ENCODE results near the gene CFAP92. TPM values are rescaled to one million over a fixed set of nuclear protein-coding genes. Genes with fewer than 3 reads are reported as not detected.

The CFAP92 gene
- total RNA-seq, 2 donors from 2014 or later, result 0.15 to 0.37 TPM

GRCh38 chr3:128975276-128975675 lies 18.6 kb downstream of the CFAP92 start:
- no peak overlapping the region for H3K27ac Mint-ChIP-seq
- DNase-seq (no peak), ATAC-seq (no peak)
- H3K4me1 Mint-ChIP-seq, result no peaks in the 10 kb centered on the region
- peak overlapping the region; percentile 45 for H3K4me3 Mint-ChIP-seq
- peaks cover 2% of the 10 kb centered on the region for H3K36me3 Mint-ChIP-seq (ENCODE audit: low read depth)
- H3K9me3 ChIP-seq (ENCODE audit: control insufficient read depth, low read length, poor library complexity, severe bottlenecking), result no peaks in the 10 kb centered on the region
- H3K27me3 Mint-ChIP-seq, result peaks cover 20% of the 10 kb centered on the region

GRCh38 chr3:128973988-128974564 lies 19.8 kb downstream of the CFAP92 start:
- peak; percentile 44 for ATAC-seq

GRCh38 chr3:128971421-128972100 lies 22.3 kb downstream of the CFAP92 start:
- Mint-ChIP-seq H3K4me1 (no peaks in the 10 kb centered on the region), H3K27me3 (peaks cover 8% of the 10 kb centered on the region), H3K27ac (no peak overlapping the region), H3K4me3 (no peak overlapping the region), H3K36me3 (ENCODE audit: low read depth) (peaks cover 2% of the 10 kb centered on the region)
- ATAC-seq, result no peak
- H3K9me3 ChIP-seq (ENCODE audit: control insufficient read depth, low read length, poor library complexity, severe bottlenecking), result no peaks in the 10 kb centered on the region
- DNase-seq, result no peak

More at GRCh38 chr3:128973988-128974564, 19.8 kb downstream of the CFAP92 start:
- Mint-ChIP-seq H3K4me3 (no peak overlapping the region), H3K36me3 (ENCODE audit: low read depth) (peaks cover 2% of the 10 kb centered on the region), H3K27ac (no peak overlapping the region), H3K27me3 (peaks cover 19% of the 10 kb centered on the region), H3K4me1 (no peaks in the 10 kb centered on the region)
- DNase-seq, result no peak
- H3K9me3 ChIP-seq (ENCODE audit: control insufficient read depth, low read length, poor library complexity, severe bottlenecking), result no peaks in the 10 kb centered on the region

- no peak for DNase-seq
- no peak overlapping the region for H3K4me3 Mint-ChIP-seq
- H3K9me3 ChIP-seq (ENCODE audit: control insufficient read depth, low read length, poor library complexity, severe bottlenecking), result no peaks in the 10 kb centered on the region
- no peak for ATAC-seq
- no peaks in the 10 kb centered on the region for H3K4me1 Mint-ChIP-seq
- peaks cover 6% of the 10 kb centered on the region for H3K27me3 Mint-ChIP-seq
- H3K27ac Mint-ChIP-seq, result no peak overlapping the region
- peaks cover 2% of the 10 kb centered on the region for H3K36me3 Mint-ChIP-seq (ENCODE audit: low read depth)
Observed at GRCh38 chr3:128970740-128971047, 23.2 kb downstream of the CFAP92 start.

GRCh38 chr3:128969993-128970739 lies 23.7 kb downstream of the CFAP92 start:
- Mint-ChIP-seq H3K36me3 (ENCODE audit: low read depth) (no peaks in the 10 kb centered on the region), H3K27me3 (peaks cover 1% of the 10 kb centered on the region), H3K27ac (no peak overlapping the region), H3K4me1 (no peaks in the 10 kb centered on the region), H3K4me3 (no peak overlapping the region)
- DNase-seq (peak; percentile 32 to 61 (median 35)), ATAC-seq (peak; percentile 83)
- no peaks in the 10 kb centered on the region for H3K9me3 ChIP-seq (ENCODE audit: control insufficient read depth, low read length, poor library complexity, severe bottlenecking)

- DNase-seq (no peak), ATAC-seq (no peak)
- no peak overlapping the region for H3K4me3 Mint-ChIP-seq
- H3K9me3 ChIP-seq (ENCODE audit: control insufficient read depth, low read length, poor library complexity, severe bottlenecking), result no peaks in the 10 kb centered on the region
- H3K4me1 Mint-ChIP-seq, result no peaks in the 10 kb centered on the region
- H3K27me3 Mint-ChIP-seq, result no peaks in the 10 kb centered on the region
- no peak overlapping the region for H3K27ac Mint-ChIP-seq
- no peaks in the 10 kb centered on the region for H3K36me3 Mint-ChIP-seq (ENCODE audit: low read depth)
Observed at GRCh38 chr3:128967748-128968355, 26.0 kb downstream of the CFAP92 start.

GRCh38 chr3:128965818-128966217 lies 28.1 kb downstream of the CFAP92 start:
- Mint-ChIP-seq H3K27me3 (peaks cover 14% of the 10 kb centered on the region), H3K4me3 (no peak overlapping the region), H3K4me1 (no peaks in the 10 kb centered on the region), H3K27ac (no peak overlapping the region), H3K36me3 (ENCODE audit: low read depth) (peaks cover 2% of the 10 kb centered on the region)
- DNase-seq (no peak), ATAC-seq (no peak)
- H3K9me3 ChIP-seq (ENCODE audit: control insufficient read depth, low read length, poor library complexity, severe bottlenecking), result no peaks in the 10 kb centered on the region

GRCh38 chr3:128965280-128965679 lies 28.6 kb downstream of the CFAP92 start:
- H3K27ac Mint-ChIP-seq, result no peak overlapping the region
- peaks cover 4% of the 10 kb centered on the region for H3K36me3 Mint-ChIP-seq (ENCODE audit: low read depth)
- H3K9me3 ChIP-seq (ENCODE audit: control insufficient read depth, low read length, poor library complexity, severe bottlenecking), result no peaks in the 10 kb centered on the region
- ATAC-seq (no peak), DNase-seq (no peak)
- no peak overlapping the region for H3K4me3 Mint-ChIP-seq
- no peaks in the 10 kb centered on the region for H3K4me1 Mint-ChIP-seq
- H3K27me3 Mint-ChIP-seq, result peaks cover 19% of the 10 kb centered on the region

GRCh38 chr3:128956440-128956839 lies 37.4 kb downstream of the CFAP92 start:
- no peak for ATAC-seq
- peaks cover 4% of the 10 kb centered on the region for H3K36me3 Mint-ChIP-seq (ENCODE audit: low read depth)
- no peak overlapping the region for H3K27ac Mint-ChIP-seq
- H3K4me1 Mint-ChIP-seq, result no peaks in the 10 kb centered on the region
- peaks cover 24% of the 10 kb centered on the region for H3K27me3 Mint-ChIP-seq
- no peaks in the 10 kb centered on the region for H3K9me3 ChIP-seq (ENCODE audit: control insufficient read depth, low read length, poor library complexity, severe bottlenecking)
- DNase-seq, result no peak
- no peak overlapping the region for H3K4me3 Mint-ChIP-seq

GRCh38 chr3:128950223-128950938 lies 43.5 kb downstream of the CFAP92 start:
- no peak for DNase-seq
- no peak for ATAC-seq
- Mint-ChIP-seq H3K4me1 (no peaks in the 10 kb centered on the region), H3K27me3 (peaks cover 17% of the 10 kb centered on the region), H3K4me3 (no peak overlapping the region), H3K36me3 (ENCODE audit: low read depth) (no peaks in the 10 kb centered on the region), H3K27ac (no peak overlapping the region)
- H3K9me3 ChIP-seq (ENCODE audit: control insufficient read depth, low read length, poor library complexity, severe bottlenecking), result no peaks in the 10 kb centered on the region

GRCh38 chr3:128949158-128949557 lies 44.7 kb downstream of the CFAP92 start:
- H3K4me1 Mint-ChIP-seq, result no peaks in the 10 kb centered on the region
- no peaks in the 10 kb centered on the region for H3K9me3 ChIP-seq (ENCODE audit: control insufficient read depth, low read length, poor library complexity, severe bottlenecking)
- DNase-seq (no peak), ATAC-seq (no peak)
- peaks cover 2% of the 10 kb centered on the region for H3K36me3 Mint-ChIP-seq (ENCODE audit: low read depth)
- no peak overlapping the region for H3K4me3 Mint-ChIP-seq
- H3K27ac Mint-ChIP-seq, result no peak overlapping the region
- peaks cover 26% of the 10 kb centered on the region for H3K27me3 Mint-ChIP-seq

- ATAC-seq (no peak), DNase-seq (no peak)
- no peaks in the 10 kb centered on the region for H3K9me3 ChIP-seq (ENCODE audit: control insufficient read depth, low read length, poor library complexity, severe bottlenecking)
- Mint-ChIP-seq H3K4me1 (no peaks in the 10 kb centered on the region), H3K4me3 (no peak overlapping the region), H3K36me3 (ENCODE audit: low read depth) (peaks cover 2% of the 10 kb centered on the region), H3K27ac (no peak overlapping the region), H3K27me3 (peaks cover 32% of the 10 kb centered on the region)
Observed at GRCh38 chr3:128946411-128946810, 47.5 kb downstream of the CFAP92 start.

- ATAC-seq (no peak), DNase-seq (no peak)
- no peak overlapping the region for H3K4me3 Mint-ChIP-seq
- peaks cover 2% of the 10 kb centered on the region for H3K36me3 Mint-ChIP-seq (ENCODE audit: low read depth)
- peaks cover 32% of the 10 kb centered on the region for H3K27me3 Mint-ChIP-seq
- H3K4me1 Mint-ChIP-seq, result no peaks in the 10 kb centered on the region
- H3K27ac Mint-ChIP-seq, result no peak overlapping the region
- no peaks in the 10 kb centered on the region for H3K9me3 ChIP-seq (ENCODE audit: control insufficient read depth, low read length, poor library complexity, severe bottlenecking)
Observed at GRCh38 chr3:128945878-128946175, 48.0 kb downstream of the CFAP92 start.
